Endothelial cell of umbilical vein (primary cell): ENCODE results near the gene POLR2F. TPM values are rescaled to one million over a fixed set of nuclear protein-coding genes. Genes with fewer than 3 reads are reported as not detected.

Experiments used
- BruUV-seq: library from RNA; stranded (reverse); fragments of 400-500 nt; replicated peaks from 2 replicates; lab custom pipeline; 2021; lab: Mats Ljungman, UMichigan
- CTCF ChIA-PET: fragments of 300-600, 350-600 bp; sonication (Branson Sonifier 250); formaldehyde crosslinking; loops from one replicate; lab custom pipeline; 2021; ENCODE audit warnings: antibody characterized with exemption, inconsistent platforms; lab: Charles Lee
- POLR2A ChIA-PET: fragments of 300-600, 350-600 bp; sonication (Branson Sonifier 250); formaldehyde crosslinking; loops from one replicate; lab custom pipeline; 2021; ENCODE audit warnings: antibody characterized with exemption, inconsistent platforms; lab: Charles Lee
- DNase-seq: peaks from one replicate; pipeline ENCODE4 v3.0.0-alpha.2; 2011; ENCODE audit warnings: low read depth, low spot score
- FAIRE-seq: peaks from 2 replicates; lab custom pipeline; 2011; peaks lifted over from hg19 to GRCh38; lab: Jason Lieb, UNC
- H2AFZ ChIP-seq: 2 replicates; pipeline ENCODE4 v1.6.0; 2012; ENCODE audit warnings: low read depth, low read length, control low read depth, inconsistent platforms
- H3K27ac ChIP-seq: 2 replicates; pipeline ENCODE4 v1.5.1; 2011; ENCODE audit warnings: low read depth, mild to moderate bottlenecking, control low read depth, low read length, moderate library complexity; ENCODE audit not compliant: insufficient read depth
- H3K27me3 ChIP-seq, 2 experiments: 2 replicates each; pipeline versions ENCODE4 v1.6.0 to v1.6.1; 2011; ENCODE audit warnings: low read length in 2 of 2, mixed read lengths in 1 of 2; ENCODE audit not compliant: control insufficient read depth in 2 of 2, insufficient read depth in 2 of 2
- H3K36me3 ChIP-seq, 2 experiments: 2 replicates in 1 of 2; 3 replicates in 1 of 2; pipeline ENCODE4 v1.5.1; 2011; ENCODE audit warnings: low read length in 2 of 2, mild to moderate bottlenecking in 1 of 2, moderate library complexity in 1 of 2; ENCODE audit not compliant: control insufficient read depth in 2 of 2, insufficient read depth in 2 of 2; ENCODE audit errors: extremely low read depth in 1 of 2
- H3K4me1 ChIP-seq: 3 replicates; pipeline ENCODE4 v1.5.1; 2011; ENCODE audit warnings: mild to moderate bottlenecking, low read length; ENCODE audit not compliant: control insufficient read depth, insufficient read depth; ENCODE audit errors: extremely low read depth
- H3K4me2 ChIP-seq: 2 replicates; pipeline ENCODE4 v1.6.1; 2011; ENCODE audit warnings: low read length, control low read depth, mixed read lengths; ENCODE audit not compliant: insufficient read depth
- H3K4me3 ChIP-seq, 3 experiments: fragments of 200-600 bp in 1 of 3; sonication (generic), shearing (Covaris generic) in 1 of 3; replicated peaks in 1 of 3; 2 replicates each; pipeline ENCODE4 v1.5.1; 2011 to 2016; ENCODE audit warnings: control low read depth in 3 of 3, low read length in 3 of 3, mild to moderate bottlenecking in 2 of 3, inconsistent platforms in 1 of 3, low read depth in 1 of 3, moderate library complexity in 1 of 3; ENCODE audit not compliant: insufficient read depth in 1 of 3
- H3K79me2 ChIP-seq: 2 replicates; pipeline ENCODE4 v1.6.0; 2012; ENCODE audit warnings: low read length, inconsistent platforms; ENCODE audit not compliant: control insufficient read depth, insufficient read depth
- H3K9ac ChIP-seq: replicated peaks from 2 replicates; pipeline ENCODE3; 2011; ENCODE audit warnings: low read length, control low read depth; ENCODE audit not compliant: insufficient read depth; ENCODE audit errors: extremely low read depth
- H3K9me1 ChIP-seq: replicated peaks from 3 replicates; pipeline ENCODE4 v1.6.0; 2011; ENCODE audit warnings: mild to moderate bottlenecking, low read length; ENCODE audit not compliant: control insufficient read depth, insufficient read depth; ENCODE audit errors: extremely low read depth
- H3K9me3 ChIP-seq: replicated peaks from 2 replicates; pipeline ENCODE4 v1.5.1; 2012; ENCODE audit warnings: low read length, inconsistent platforms; ENCODE audit not compliant: control insufficient read depth, insufficient read depth
- H4K20me1 ChIP-seq: replicated peaks from 2 replicates; pipeline ENCODE3; 2011; ENCODE audit warnings: mild to moderate bottlenecking, low read length; ENCODE audit not compliant: control insufficient read depth, insufficient read depth; ENCODE audit errors: extremely low read depth
- FOS ChIP-seq: IDR thresholded peaks from 2 replicates; pipeline ENCODE4 v1.6.1; 2011; ENCODE audit warnings: mild to moderate bottlenecking, low read length, moderate library complexity, borderline replicate concordance; ENCODE audit not compliant: insufficient read depth
- GATA2 ChIP-seq: IDR thresholded peaks from 2 replicates; pipeline ENCODE4 v1.7.0; 2011; ENCODE audit warnings: low read depth, mild to moderate bottlenecking, moderate library complexity, mixed read lengths, low read length; ENCODE audit not compliant: insufficient read length, insufficient read depth
- POLR2A ChIP-seq: IDR thresholded peaks from 2 replicates; pipeline ENCODE4 v1.6.1; 2012; ENCODE audit warnings: low read depth, mild to moderate bottlenecking, control low read depth, low read length
- POLR2AphosphoS5 ChIP-seq: IDR thresholded peaks from 2 replicates; pipeline ENCODE4 v1.6.1; 2012; ENCODE audit warnings: low read depth, mild to moderate bottlenecking, control low read depth, low read length, moderate library complexity; ENCODE audit not compliant: insufficient read depth
- dilution Hi-C: fragments of 300-500 bp; cut with MboI; formaldehyde crosslinking; loops from one replicate; pipeline ENCODE4 v1.15.0; 2019; ENCODE audit warnings: low sequenced_read_pairs; ENCODE audit not compliant: extremely low pct_ligation_motif_present
- intact Hi-C: fragments of 100-400 bp; cut with micrococcal nuclease; formaldehyde crosslinking; loops from one replicate; pipeline ENCODE4 v1.10.0; 2022
- polyA plus RNA-seq, 4 experiments: library from polyadenylated mRNA; depleted of rRNA in 3 of 4; stranded (reverse) in 3 of 4; unstranded in 1 of 4; fragments of >200 nt; gene quantifications; 2 replicates each; pipeline versions ENCODE4 v1.2.1 to v1.2.3, GENCODE V29; 2011 to 2012; ENCODE audit warnings: missing spikeins in 1 of 4
- total RNA-seq: library from RNA; stranded (reverse); gene quantifications from 2 replicates; pipeline ENCODE4 v1.2.3, GENCODE V29; 2021
- TF ChIP-seq, protein P1 (sequence below), 2 donors: IDR thresholded peaks; 1 replicate in 1 of 2; 2 replicates in 1 of 2; pipeline ENCODE4 v1.5.1; 2011; ENCODE audit warnings: low read length in 2 of 2, mild to moderate bottlenecking in 2 of 2, moderate library complexity in 2 of 2, control low read depth in 1 of 2, inconsistent platforms in 1 of 2, low read depth in 1 of 2; ENCODE audit not compliant: insufficient read depth in 1 of 2; ENCODE audit errors: extremely low read depth in 1 of 2

The POLR2F gene
- total and polyA plus RNA-seq, 2 donors (not counting 3 experiments of a cell fraction or from before 2014, with no cell fraction given) = 106 to 112 TPM

GRCh38 chr22:37920126-37920525 lies 33.4 kb upstream of the POLR2F start:
- dilution Hi-C loops = no loop called here
- Histone ChIP-seq H2AFZ (no peak overlapping the region), H3K27me3 (no peaks in the 10 kb centered on the region), H3K4me2 (no peak overlapping the region), H3K36me3 (peaks cover 2 to 36% of the 10 kb centered on the region in 2 experiments), H3K9ac (no peak overlapping the region), H3K9me3 (no peaks in the 10 kb centered on the region), H3K4me3 (no peak overlapping the region), H3K4me1 (no peaks in the 10 kb centered on the region), H3K9me1 (no peaks in the 10 kb centered on the region), H3K79me2 (no peaks in the 10 kb centered on the region), H3K27ac (no peak overlapping the region), H4K20me1 (no peaks in the 10 kb centered on the region)
- BruUV-seq = no TSS peak
- POLR2A ChIA-PET = no interaction called here
- CTCF ChIA-PET = interaction anchor here (0.7 kb wide), 1 partner anchor 130 kb away, joined by 3 read pairs; no protein-coding TSS in a partner anchor
- intact Hi-C loops = no loop called here
- DNase-seq (no peak), FAIRE-seq (no peak)
- TF ChIP-seq POLR2A (no peak), GATA2 (no peak), FOS (no peak)
- TF ChIP-seq, protein P1, sequence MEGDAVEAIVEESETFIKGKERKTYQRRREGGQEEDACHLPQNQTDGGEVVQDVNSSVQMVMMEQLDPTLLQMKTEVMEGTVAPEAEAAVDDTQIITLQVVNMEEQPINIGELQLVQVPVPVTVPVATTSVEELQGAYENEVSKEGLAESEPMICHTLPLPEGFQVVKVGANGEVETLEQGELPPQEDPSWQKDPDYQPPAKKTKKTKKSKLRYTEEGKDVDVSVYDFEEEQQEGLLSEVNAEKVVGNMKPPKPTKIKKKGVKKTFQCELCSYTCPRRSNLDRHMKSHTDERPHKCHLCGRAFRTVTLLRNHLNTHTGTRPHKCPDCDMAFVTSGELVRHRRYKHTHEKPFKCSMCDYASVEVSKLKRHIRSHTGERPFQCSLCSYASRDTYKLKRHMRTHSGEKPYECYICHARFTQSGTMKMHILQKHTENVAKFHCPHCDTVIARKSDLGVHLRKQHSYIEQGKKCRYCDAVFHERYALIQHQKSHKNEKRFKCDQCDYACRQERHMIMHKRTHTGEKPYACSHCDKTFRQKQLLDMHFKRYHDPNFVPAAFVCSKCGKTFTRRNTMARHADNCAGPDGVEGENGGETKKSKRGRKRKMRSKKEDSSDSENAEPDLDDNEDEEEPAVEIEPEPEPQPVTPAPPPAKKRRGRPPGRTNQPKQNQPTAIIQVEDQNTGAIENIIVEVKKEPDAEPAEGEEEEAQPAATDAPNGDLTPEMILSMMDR (IDR thresholded peaks at IDR 0.05; ENCODE audit: extremely low read depth in 1 of 2, insufficient read depth in 1 of 2, low read depth in 1 of 2, low read length in 2 of 2) = no peak

DNA sequence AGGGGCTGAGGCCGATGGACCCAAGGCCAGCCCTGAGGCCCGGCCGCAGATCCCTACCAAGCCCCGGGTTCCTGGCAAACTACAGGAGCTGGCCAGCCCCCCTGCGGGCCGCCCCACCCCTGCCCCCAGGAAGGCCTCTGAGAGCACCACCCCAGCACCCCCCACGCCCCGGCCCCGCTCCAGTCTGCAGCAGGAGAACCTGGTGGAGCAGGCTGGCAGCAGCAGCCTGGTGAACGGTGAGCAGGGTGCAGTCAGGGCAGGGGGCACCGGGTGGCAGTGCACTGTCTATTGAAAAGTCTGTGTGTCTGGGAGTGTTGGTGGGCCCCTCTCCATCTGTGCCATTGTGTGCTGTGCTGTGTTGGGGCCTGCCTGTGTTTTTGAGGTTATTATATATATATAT lies 31.3 kb upstream of the POLR2F start:
- H3K36me3 ChIP-seq = peaks cover 5 to 44% of the 10 kb centered on the region in 2 experiments
- intact Hi-C loops = no loop called here
- BruUV-seq = no TSS peak
- FAIRE-seq (no peak), DNase-seq (no peak)
- no peak overlapping the region for H2AFZ ChIP-seq
- H3K4me2 ChIP-seq = no peak overlapping the region
- no peak for TF ChIP-seq GATA2
- no peak for TF ChIP-seq POLR2AphosphoS5
- no peak overlapping the region for H3K4me3 ChIP-seq
- no peaks in the 10 kb centered on the region for H3K4me1 ChIP-seq
- ChIA-PET POLR2A (no interaction called here), CTCF (no interaction called here)
- no peak overlapping the region for H3K27ac ChIP-seq
- no peaks in the 10 kb centered on the region for H3K79me2 ChIP-seq
- H3K27me3 ChIP-seq = no peaks in the 10 kb centered on the region
- no peaks in the 10 kb centered on the region for H4K20me1 ChIP-seq
- H3K9me1 ChIP-seq = no peaks in the 10 kb centered on the region
- dilution Hi-C loops = no loop called here
- H3K9me3 ChIP-seq = no peaks in the 10 kb centered on the region
- no peak overlapping the region for H3K9ac ChIP-seq
